Coronary artery (tissue), 2 donors: ENCODE measurements around the gene ATG4B.

Experiments
- DNase-seq: peaks from one replicate; pipeline ENCODE4 v3.0.0-alpha.2; 2017; ENCODE audit warnings: low spot score
- H3K27ac ChIP-seq, 2 donors: fragments of 200-600 bp; sonication (generic); one replicate each; pipeline ENCODE4 v1.5.1; 2016 to 2019
- H3K4me3 ChIP-seq: fragments of 200-600 bp; sonication (generic); 2 replicates; pipeline ENCODE4 v1.5.1; 2016; ENCODE audit warnings: mild to moderate bottlenecking, moderate library complexity
- TF ChIP-seq, protein P1 (sequence below): fragments of 200-600 bp; sonication (generic); IDR thresholded peaks from one replicate; pipeline ENCODE4 v1.5.1; 2019; ENCODE audit warnings: antibody characterized with exemption

Gene ATG4B

DNA sequence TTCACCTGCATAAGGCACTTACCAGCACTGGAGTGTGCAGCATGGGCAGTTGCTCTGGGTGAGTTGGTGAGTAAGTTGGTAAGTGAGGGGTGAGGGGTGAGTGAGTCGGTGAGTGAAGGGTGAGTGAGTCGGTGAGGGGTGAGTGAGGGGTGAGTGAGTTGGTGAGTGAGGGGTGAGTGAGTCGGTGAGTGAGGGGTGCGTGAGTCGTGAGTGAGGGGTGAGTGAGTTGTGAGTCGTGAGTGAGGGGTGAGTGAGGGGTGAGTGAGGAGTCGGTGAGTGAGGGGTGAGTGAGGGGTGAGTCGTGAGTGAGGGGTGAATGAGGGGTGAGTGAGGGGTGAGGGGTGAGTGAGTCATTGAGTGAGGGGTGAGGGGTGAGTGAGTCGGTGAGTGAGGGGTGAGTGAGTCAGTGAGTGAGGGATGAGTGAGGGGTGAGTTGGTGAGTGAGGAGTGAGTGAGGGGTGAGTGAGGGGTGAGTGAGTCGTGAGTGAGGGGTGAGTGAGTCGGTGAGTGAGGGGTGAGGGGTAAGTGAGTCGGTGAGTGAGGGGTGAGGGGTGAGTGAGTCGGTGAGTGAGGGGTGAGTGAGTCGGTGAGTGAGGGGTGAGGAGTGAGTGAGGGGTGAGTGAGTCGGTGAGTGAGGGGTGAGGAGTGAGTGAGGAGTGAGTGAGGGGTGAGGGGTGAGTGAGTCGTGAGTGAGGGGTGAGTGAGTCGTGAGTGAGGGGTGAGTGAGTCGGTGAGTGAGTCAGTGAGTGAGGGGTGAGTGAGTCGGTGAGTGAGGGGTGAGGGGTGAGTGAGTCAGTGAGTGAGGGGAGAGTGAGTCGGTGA lies 17.7 kb upstream of the ATG4B start:
- Histone ChIP-seq H3K27ac (no peak overlapping the region), H3K4me3 (no peak overlapping the region)
- TF ChIP-seq, protein P1, sequence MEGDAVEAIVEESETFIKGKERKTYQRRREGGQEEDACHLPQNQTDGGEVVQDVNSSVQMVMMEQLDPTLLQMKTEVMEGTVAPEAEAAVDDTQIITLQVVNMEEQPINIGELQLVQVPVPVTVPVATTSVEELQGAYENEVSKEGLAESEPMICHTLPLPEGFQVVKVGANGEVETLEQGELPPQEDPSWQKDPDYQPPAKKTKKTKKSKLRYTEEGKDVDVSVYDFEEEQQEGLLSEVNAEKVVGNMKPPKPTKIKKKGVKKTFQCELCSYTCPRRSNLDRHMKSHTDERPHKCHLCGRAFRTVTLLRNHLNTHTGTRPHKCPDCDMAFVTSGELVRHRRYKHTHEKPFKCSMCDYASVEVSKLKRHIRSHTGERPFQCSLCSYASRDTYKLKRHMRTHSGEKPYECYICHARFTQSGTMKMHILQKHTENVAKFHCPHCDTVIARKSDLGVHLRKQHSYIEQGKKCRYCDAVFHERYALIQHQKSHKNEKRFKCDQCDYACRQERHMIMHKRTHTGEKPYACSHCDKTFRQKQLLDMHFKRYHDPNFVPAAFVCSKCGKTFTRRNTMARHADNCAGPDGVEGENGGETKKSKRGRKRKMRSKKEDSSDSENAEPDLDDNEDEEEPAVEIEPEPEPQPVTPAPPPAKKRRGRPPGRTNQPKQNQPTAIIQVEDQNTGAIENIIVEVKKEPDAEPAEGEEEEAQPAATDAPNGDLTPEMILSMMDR = no peak
- no peak for DNase-seq

DNA sequence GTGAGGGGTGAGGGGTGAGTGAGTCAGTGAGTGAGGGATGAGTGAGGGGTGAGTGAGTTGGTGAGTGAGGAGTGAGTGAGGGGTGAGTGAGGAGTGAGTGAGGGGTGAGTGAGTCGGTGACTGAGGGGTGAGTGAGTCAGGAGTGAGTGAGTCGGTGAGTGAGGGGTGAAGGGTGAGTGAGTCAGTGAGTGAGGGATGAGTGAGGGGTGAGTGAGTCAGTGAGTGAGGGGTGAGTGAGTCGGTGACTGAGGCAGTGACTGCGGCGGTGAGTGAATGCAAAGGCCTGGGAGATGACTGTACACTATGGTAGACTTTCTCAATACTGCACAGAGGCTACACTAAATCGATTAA lies 17.1 kb upstream of the ATG4B start:
- no peak overlapping the region for H3K4me3 ChIP-seq
- no peak for DNase-seq
- H3K27ac ChIP-seq = no peak overlapping the region
- TF ChIP-seq, protein P1 = no peak

DNA sequence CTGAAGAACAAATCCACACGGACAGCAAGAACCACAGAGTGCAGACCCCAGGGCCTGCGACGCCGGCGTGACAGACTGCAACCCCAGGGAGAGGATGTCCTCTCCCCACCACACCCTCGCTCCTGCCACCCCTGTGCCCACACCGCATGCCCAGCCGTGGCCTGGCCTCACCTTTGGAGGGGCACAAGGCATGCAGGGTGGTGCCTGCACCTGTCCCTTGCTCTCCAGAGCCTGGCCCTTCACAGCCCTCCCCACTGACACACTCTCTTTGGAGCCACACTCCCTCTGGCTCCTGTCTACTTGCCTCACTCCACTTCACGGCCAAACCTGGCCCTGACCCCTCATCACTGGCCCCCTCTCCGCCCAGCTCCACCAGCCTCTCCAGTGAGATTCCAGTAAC lies 9.8 kb upstream of the ATG4B start:
- Histone ChIP-seq H3K27ac (no peak overlapping the region), H3K4me3 (no peak overlapping the region)
- no peak for DNase-seq
- TF ChIP-seq, protein P1 = no peak

DNA sequence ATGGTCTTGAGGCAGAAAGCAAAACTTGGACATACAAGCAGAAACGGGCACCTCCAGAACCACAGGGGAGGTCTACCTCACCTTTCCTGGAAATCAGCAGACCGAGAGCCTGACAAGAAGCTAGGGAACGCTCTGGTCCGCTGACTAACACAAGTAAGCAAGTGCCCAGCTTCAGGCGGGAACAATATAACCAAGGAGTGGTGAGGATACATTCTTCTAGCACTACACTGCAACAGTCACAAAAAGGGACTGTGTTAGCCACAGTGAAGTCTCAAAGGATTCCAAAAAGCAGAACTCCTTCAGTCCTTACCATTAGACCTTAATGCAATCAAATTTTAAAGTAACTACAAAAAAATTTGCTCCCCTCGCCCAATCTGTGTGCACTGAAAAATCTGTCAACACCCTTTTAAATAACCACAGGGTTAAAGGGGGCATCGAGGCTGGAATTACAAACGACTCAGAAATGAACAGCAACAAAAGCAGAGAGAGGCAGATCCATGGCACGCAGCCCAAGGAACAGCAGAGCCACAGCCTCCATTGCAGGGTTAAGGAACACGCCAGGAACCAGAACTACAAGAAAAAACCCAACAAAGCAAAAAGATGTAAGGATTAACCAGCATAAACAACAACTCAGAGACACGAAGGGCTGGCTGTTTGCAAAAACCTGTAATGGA lies 7.6 kb upstream of the ATG4B start:
- no peak overlapping the region for H3K4me3 ChIP-seq
- no peak for DNase-seq
- H3K27ac ChIP-seq = no peak overlapping the region
- TF ChIP-seq, protein P1 = no peak

DNA sequence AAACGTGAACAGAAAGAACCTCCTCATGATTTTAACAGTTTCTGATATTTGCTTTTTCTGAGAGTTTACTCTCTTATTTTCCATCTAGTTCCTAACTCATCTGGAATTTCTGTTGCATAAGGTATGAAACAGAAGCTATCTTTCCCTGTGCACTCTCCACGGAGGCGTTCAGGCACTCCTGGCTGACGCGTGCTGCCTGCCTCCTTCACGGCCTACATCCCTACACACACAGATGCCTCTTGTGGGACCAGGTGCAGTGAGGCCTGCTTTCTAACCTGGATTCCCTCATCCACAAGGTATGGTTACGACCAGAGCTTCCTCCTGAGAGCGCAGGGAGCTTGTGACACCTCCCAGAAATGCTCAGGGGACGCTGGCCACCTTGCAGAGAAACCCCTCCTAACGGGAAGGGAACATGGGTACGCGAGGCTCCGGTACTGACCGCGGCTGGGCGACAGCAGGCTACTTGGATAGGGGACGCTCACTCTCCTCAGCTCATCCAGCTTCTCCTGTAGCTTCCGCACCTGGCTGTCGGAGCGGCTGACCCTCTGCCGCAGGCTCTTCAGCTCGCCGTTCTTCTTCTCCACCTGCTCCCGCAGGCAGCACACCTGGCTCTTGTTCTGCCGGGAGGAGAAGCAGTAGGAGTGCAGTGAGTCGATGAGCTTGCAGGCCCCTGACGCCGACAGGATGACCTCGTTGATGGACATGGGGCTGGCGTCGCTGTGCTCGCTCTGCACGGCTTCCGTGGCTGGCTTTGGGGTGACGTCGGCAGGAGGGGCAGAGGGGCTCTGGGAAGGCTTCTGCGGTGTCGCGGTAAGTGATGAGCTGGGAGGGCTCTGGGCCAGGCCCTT lies 4.8 kb upstream of the ATG4B start:
- Histone ChIP-seq H3K4me3 (no peak overlapping the region), H3K27ac (no peak overlapping the region)
- TF ChIP-seq, protein P1 = no peak
- DNase-seq = no peak

DNA sequence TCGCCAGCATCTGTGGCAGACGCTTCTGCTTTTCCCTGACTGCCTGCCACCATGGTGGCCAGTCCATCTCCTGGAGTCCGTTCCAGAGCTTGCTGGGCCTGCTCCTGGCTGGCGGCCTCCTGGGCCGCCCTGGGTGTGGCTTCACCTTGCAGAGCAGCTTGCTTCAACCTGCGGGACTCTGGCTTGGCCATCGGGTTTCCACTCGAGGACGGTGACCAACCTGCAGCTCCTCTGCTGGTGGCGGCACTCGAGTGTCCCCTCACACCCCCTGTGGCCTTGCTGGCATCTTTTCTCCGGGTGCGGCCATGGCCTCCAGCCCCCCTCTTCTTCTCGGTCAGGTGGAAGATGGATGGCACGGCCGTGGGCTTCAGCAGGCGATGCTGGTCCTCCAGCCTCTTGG lies 3.9 kb upstream of the ATG4B start:
- no peak overlapping the region for H3K4me3 ChIP-seq
- TF ChIP-seq, protein P1 = no peak
- DNase-seq = no peak
- H3K27ac ChIP-seq = no peak overlapping the region
